Measurements from ENCODE around the gene TSPAN33.
A peak's percentile ranks its signal among the peaks of the same experiment; 100 is the strongest.

TSPAN33 gene

DNA sequence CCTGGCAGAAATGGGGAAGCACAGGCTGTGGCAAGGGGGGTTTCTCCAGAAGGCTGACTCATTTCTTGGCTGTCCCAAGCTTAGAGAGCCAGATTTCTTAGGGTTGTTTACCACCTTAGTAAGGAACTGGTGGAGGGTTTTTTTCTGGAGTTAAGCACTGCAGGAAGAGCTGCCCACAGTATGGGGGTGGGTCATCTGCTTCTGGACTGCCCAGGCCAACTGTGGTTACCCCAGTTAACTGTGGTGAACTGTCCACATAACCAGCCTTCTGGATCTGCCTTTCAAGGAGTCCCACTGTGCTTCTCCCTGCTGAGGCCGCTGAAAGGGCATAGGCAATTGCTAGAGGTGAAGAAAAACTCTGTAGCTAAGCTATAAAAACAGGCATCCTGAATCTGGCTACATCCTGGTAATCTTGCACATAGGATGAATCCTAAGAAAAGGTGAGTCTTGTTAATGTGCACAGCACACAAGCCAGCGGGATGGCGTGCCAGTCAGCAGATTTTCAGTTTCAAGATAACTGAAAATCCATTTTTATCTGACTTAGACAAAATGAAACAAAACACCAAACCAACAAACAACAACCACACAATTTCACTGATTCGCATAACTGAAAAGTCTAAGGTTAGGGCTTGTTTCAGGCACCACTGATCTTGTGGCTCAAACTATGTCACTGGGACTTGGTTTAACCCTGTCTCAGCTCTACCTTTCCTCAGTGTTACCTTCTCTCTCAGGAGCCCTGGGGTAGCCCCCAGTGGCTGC lies 21.6 kb upstream of the TSPAN33 start:
- Mint-ChIP-seq H3K36me3 (ENCODE audit: low read depth) (peaks cover 15% of the 10 kb centered on the region), H3K27ac (peak overlapping the region; percentile 85), H3K4me1 (ENCODE audit: low read depth) (peaks cover 29% of the 10 kb centered on the region), H3K9me3 (peaks cover 10% of the 10 kb centered on the region), H3K27me3 (no peaks in the 10 kb centered on the region), H3K4me3 (peak overlapping the region; percentile 42)

DNA sequence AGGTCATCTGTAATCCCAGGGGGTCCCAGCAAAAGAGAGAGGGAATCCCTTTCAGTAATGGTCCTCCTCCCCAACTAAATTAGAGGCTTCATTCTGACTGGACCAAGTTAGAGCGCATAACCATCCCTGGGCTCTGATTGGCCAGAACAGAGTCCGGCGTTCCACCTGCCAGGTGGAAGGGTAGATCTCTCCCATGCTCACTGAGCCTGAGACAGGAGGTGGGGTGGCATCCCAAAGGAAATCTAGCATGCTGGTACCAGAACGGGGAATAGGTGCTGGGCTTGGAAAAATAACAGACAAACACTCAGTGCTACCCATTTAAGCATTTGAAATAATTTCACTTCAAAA lies 21.0 kb upstream of the TSPAN33 start:
- Mint-ChIP-seq H3K27me3 (no peaks in the 10 kb centered on the region), H3K4me3 (no peak overlapping the region), H3K27ac (no peak overlapping the region), H3K36me3 (ENCODE audit: low read depth) (peaks cover 15% of the 10 kb centered on the region), H3K9me3 (peaks cover 10% of the 10 kb centered on the region), H3K4me1 (ENCODE audit: low read depth) (peaks cover 29% of the 10 kb centered on the region)

- H3K36me3 Mint-ChIP-seq (ENCODE audit: low read depth), result peaks cover 7% of the 10 kb centered on the region
- H3K27ac Mint-ChIP-seq, result no peak overlapping the region
- H3K4me3 Mint-ChIP-seq, result no peak overlapping the region
- H3K9me3 Mint-ChIP-seq, result peaks cover 3% of the 10 kb centered on the region
- H3K4me1 Mint-ChIP-seq (ENCODE audit: low read depth), result peaks cover 27% of the 10 kb centered on the region
- no peaks in the 10 kb centered on the region for H3K27me3 Mint-ChIP-seq
These were observed 18.2 kb upstream of the TSPAN33 start for GRCh38 chr7:129126314-129126713.

- no peak overlapping the region for H3K27ac Mint-ChIP-seq
- peaks cover 19% of the 10 kb centered on the region for H3K4me1 Mint-ChIP-seq (ENCODE audit: low read depth)
- no peaks in the 10 kb centered on the region for H3K9me3 Mint-ChIP-seq
- H3K36me3 Mint-ChIP-seq (ENCODE audit: low read depth), result no peaks in the 10 kb centered on the region
- H3K4me3 Mint-ChIP-seq, result no peak overlapping the region
- no peaks in the 10 kb centered on the region for H3K27me3 Mint-ChIP-seq
These were observed 17.4 kb upstream of the TSPAN33 start for GRCh38 chr7:129127154-129127553.

- no peaks in the 10 kb centered on the region for H3K36me3 Mint-ChIP-seq (ENCODE audit: low read depth)
- no peak overlapping the region for H3K27ac Mint-ChIP-seq
- no peak overlapping the region for H3K4me3 Mint-ChIP-seq
- no peaks in the 10 kb centered on the region for H3K27me3 Mint-ChIP-seq
- no peaks in the 10 kb centered on the region for H3K9me3 Mint-ChIP-seq
- H3K4me1 Mint-ChIP-seq (ENCODE audit: low read depth), result peaks cover 14% of the 10 kb centered on the region
These were observed 16.9 kb upstream of the TSPAN33 start for GRCh38 chr7:129127601-129128000.

DNA sequence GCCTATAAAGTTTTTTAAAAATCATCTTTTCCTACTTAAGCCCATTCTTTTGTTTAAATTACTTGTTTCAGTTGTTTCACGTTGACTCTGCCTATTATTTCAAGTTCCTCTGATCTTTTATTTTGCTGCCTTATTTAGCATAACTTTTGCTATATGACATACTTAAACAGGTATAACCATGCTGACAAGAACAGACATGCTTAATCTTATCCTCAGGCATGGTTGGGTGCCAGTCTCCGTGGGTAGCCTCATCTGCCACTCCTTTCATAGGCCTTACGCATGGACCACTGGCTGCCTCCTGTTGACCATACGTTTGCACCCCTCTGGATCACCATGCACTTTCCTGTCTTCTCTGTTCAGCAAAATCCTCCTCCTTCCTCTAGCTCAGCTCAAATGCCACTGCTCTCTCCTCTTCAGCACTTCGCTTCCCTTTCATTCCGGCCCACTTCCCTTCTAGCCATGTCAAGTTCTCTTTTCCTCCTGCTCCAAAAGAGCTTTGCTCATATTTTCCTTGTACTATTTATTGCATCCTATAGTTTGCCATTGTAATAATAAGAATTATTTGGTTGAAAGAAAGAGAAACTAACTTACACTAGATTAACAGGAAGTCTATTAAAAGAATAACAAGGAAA lies 10.0 kb upstream of the TSPAN33 start:
- Mint-ChIP-seq H3K4me1 (ENCODE audit: low read depth) (peaks cover 28% of the 10 kb centered on the region), H3K27ac (peak overlapping the region; percentile 85), H3K4me3 (no peak overlapping the region), H3K9me3 (no peaks in the 10 kb centered on the region), H3K36me3 (ENCODE audit: low read depth) (no peaks in the 10 kb centered on the region), H3K27me3 (no peaks in the 10 kb centered on the region)

DNA sequence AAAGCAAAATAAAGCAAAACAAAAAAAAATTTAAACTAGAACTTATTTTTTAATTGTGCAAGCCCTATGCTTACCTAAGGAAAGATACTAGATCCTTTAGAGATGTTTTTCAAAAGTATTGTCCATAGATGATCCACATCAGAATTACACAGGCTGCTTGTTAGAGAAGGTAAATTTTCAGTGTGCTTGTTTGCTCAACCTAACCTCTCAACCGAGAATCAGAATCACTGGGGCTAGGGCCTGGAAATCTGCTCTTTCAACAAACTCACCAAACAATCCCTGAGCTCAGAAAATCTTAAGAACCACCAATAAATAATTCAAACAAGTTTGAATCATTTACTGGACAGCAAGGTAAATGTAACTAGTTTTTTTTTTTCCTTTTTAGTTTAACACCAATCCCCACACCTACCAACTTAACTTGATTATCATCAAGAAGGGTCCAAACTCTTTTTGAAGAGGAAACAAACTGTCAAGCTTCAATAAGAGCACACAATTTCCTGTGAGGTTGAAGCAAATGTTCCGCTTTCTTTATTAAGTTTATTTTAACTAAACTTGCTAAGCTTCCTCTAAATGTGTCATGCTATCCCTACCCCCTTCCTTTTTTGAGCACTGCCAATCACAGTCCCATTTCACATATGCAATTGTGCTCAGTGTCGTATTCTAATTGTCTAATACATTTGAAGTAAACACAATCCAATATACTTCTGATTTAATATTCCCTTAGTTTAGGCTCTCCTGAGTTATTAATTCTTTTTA lies 7.4 kb upstream of the TSPAN33 start:
- no peaks in the 10 kb centered on the region for H3K36me3 Mint-ChIP-seq (ENCODE audit: low read depth)
- H3K4me1 Mint-ChIP-seq (ENCODE audit: low read depth), result peaks cover 28% of the 10 kb centered on the region
- H3K27me3 Mint-ChIP-seq, result no peaks in the 10 kb centered on the region
- peak overlapping the region; percentile 85 for H3K27ac Mint-ChIP-seq
- no peaks in the 10 kb centered on the region for H3K9me3 Mint-ChIP-seq
- peak overlapping the region; percentile 40 for H3K4me3 Mint-ChIP-seq

DNA sequence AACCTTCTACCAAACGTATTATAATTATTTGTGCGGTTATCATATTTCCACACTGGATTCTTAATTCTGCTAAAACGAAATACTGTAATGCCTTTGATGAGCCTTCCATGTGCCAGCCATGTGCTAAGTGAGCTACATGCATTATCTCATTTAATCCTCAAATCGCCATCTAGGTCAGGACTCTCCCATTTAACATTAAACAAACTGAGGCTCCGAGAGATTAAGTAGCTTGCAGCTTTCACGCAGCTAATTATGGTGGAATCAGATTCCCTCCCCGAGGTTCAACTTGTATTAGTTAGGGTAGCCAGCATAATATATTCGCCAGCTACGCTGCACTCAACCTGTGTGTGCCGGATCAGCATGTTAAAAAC lies 798 bp upstream of the TSPAN33 start:
- no peak overlapping the region for H3K27ac Mint-ChIP-seq
- H3K9me3 Mint-ChIP-seq, result no peaks in the 10 kb centered on the region
- H3K4me1 Mint-ChIP-seq (ENCODE audit: low read depth), result peaks cover 25% of the 10 kb centered on the region
- peaks cover 20% of the 10 kb centered on the region for H3K27me3 Mint-ChIP-seq
- peak overlapping the region; percentile 90 for H3K4me3 Mint-ChIP-seq
- no peaks in the 10 kb centered on the region for H3K36me3 Mint-ChIP-seq (ENCODE audit: low read depth)

- Mint-ChIP-seq H3K27me3 (peaks cover 20% of the 10 kb centered on the region), H3K4me1 (ENCODE audit: low read depth) (peaks cover 25% of the 10 kb centered on the region), H3K36me3 (ENCODE audit: low read depth) (no peaks in the 10 kb centered on the region), H3K27ac (peak overlapping the region; percentile 81), H3K4me3 (peak overlapping the region; percentile 85), H3K9me3 (no peaks in the 10 kb centered on the region)
These were observed 544 bp downstream of the TSPAN33 start for GRCh38 chr7:129144834-129145668.

DNA sequence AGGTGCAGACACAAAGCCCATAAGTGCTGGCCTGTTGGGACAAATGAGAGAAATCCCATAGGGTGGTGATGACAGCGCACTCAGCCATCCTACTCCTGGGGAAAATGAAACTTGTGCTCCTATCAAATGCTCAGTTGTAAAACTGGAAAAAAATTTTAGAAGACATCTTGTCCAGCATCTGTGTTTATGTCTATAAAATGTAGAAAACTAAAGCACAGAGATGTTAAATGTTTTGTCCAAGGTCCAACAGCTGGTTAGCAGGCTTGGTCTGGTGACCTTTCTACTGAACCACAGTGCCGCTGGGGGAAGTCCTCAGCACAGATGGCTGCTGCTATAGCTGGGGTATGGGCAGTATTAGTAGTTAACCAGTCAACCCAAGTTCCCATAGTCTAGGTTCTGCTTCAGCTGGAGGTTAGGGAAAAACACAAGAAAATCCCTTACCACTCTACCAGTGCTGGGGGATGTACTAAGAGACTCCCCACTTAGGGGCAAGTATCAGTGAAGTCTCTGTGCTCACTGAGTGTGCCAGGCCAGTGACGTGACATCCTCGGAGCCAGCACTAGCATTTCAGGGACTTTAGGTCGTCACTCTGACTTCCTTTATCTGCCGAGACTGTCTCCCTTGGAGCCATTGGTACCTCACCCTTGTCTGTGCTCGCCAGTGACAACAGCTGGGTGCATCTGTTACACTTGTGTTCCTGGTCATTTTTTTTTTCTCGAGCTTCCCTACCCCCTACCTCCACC lies 1.9 kb downstream of the TSPAN33 start:
- peaks cover 20% of the 10 kb centered on the region for H3K27me3 Mint-ChIP-seq
- H3K9me3 Mint-ChIP-seq, result no peaks in the 10 kb centered on the region
- H3K4me1 Mint-ChIP-seq (ENCODE audit: low read depth), result peaks cover 25% of the 10 kb centered on the region
- H3K27ac Mint-ChIP-seq, result peak overlapping the region; percentile 21
- peak overlapping the region; percentile 85 for H3K4me3 Mint-ChIP-seq
- no peaks in the 10 kb centered on the region for H3K36me3 Mint-ChIP-seq (ENCODE audit: low read depth)

DNA sequence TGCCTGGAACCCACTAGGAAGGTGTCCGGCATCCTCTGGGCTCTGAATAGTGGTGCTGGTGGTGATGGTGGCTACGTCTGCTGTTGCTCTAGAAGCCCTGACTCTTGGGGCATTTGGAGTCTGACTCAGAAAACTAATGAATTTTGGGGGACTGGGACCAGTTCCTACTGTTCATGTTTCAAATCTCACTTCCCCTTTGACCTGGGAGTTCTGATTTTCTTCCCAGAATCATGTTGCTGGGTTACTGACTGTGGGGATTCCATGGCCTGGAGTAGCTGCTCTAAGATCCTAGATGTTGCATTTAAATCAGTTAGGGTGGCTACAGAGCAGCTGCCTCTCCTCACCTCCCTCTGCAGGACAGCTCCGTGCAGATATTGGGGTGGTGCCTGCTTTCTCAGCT lies 3.2 kb downstream of the TSPAN33 start:
- Mint-ChIP-seq H3K4me1 (ENCODE audit: low read depth) (peaks cover 25% of the 10 kb centered on the region), H3K36me3 (ENCODE audit: low read depth) (no peaks in the 10 kb centered on the region), H3K9me3 (no peaks in the 10 kb centered on the region), H3K27me3 (peaks cover 20% of the 10 kb centered on the region), H3K4me3 (peak overlapping the region; percentile 35), H3K27ac (peak overlapping the region; percentile 45)

DNA sequence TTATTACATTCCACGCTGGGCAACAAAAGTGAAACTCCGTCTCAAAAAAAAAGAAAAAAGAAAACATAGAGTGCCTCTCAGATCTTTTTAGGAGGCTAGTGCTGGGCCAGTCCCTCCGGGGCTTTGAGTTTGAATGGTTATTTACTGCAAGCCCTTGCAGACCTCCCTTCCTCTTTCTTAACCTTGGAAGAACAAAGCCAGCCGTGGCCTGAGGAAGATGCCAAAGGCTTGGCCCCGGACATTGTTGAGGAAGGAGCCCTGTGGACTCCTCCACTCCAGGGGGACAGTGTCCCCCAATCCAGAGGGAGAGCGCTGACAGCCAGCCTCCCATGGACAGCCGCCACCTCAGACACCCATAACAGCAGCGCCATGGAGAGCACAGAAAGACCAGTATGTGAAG lies 5.0 kb downstream of the TSPAN33 start:
- Mint-ChIP-seq H3K27ac (no peak overlapping the region), H3K9me3 (no peaks in the 10 kb centered on the region), H3K27me3 (peaks cover 4% of the 10 kb centered on the region), H3K4me3 (no peak overlapping the region), H3K4me1 (ENCODE audit: low read depth) (peaks cover 16% of the 10 kb centered on the region), H3K36me3 (ENCODE audit: low read depth) (no peaks in the 10 kb centered on the region)

DNA sequence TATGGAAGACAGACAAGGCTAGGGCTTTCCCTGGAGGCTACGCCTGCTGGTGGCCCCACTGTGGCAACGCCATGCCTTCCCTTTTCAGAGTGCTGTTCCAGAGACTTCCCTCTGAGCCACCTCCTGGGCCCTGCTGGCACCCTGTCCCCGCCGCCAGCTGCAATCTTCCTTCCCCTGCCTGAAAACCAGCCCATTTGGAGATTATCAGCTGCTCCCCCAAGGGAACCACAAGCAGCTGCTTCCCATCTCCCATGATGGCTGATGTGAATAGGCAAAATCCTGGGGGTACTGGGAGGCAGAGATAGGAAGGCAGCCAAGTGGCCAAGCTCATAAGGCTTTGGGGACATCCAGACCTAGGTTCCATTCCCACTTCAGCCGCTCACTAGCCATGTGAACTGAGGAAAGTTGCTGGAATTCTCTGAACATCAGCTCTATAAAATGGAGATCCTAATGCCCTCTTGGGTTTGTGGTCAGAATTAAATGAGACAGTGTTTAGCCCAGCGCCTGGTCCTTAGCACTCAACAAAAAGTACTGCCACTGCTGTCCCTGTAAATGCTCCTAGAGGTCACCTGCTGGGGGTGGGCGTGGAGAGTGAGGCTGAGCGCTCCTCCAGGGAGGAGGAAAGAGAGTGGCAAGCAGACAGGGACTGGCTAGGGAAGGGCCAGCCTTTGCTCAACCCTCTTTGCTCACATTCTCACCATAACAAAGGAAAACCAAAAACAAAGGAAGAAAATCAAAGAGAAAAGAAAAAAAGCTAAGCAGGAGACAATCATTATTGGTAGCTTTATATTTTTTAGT lies 5.9 kb downstream of the TSPAN33 start:
- no peak overlapping the region for H3K4me3 Mint-ChIP-seq
- peaks cover 12% of the 10 kb centered on the region for H3K4me1 Mint-ChIP-seq (ENCODE audit: low read depth)
- H3K27me3 Mint-ChIP-seq, result peaks cover 4% of the 10 kb centered on the region
- H3K9me3 Mint-ChIP-seq, result no peaks in the 10 kb centered on the region
- H3K27ac Mint-ChIP-seq, result no peak overlapping the region
- H3K36me3 Mint-ChIP-seq (ENCODE audit: low read depth), result no peaks in the 10 kb centered on the region

Measured in stimulated activated naive CD8-positive, alpha-beta T cell treated with anti-CD3 and anti-CD28 coated beads, Interleukin-15, Interleukin-2, amounts not matched to agents 100 ng/mL and 50 ng/mL, for 24 hours (primary cell).